ENCODE data around the gene TRIM51G.
"Not testable (repeated sequence)": the region's sequence is repeated elsewhere in the genome, so short reads cannot be mapped to it uniquely, and the experiment has no call there.

The TRIM51G gene, protein sequence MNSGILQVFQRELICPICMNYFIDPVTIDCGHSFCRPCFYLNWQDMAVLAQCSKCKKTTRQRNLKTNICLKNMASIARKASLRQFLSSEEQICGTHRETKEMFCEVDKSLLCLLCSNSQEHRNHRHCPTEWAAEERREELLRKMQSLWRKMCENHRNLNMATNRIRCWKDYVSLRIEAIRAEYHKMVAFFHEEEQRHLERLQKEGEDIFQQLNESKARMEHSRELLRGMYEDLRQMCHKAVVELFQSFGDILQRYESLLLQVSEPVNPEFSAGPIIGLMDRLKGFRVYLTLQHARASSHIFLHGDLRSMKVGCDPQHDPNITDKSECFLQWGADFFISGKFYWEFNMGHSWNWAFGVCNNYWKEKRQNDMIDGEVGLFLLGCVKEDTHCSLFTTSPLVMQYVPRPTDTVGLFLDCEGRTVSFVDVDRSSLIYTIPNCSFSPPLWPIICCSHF

DNA sequence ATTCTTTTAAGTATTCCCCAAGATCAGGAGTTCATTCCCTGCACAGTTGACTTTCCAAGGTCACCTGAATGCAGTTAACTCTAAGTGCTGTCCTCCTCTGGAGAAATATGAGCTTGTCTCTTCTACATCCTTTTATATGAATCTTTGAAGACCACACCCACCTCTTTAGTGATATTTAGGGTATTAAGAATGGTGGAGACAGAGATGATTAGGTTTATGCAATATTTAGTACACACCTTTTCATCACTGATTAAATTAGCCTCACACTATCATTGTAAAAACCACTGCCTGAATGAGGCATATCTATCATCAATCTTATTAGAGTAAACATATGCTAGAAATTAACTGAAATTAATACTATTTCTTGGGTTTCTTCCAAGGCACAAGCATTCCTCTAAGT is at the start of gene TRIM51G:
TSS of gene TRIM51G (minus strand) at position 101 of the 400 bp plus-strand sequence. CDS start 2,190 bp downstream, outside the sequence.
- H3K4me3 ChIP-seq (ENCODE audit: low read length); H3K36me3 ChIP-seq (ENCODE audit: control insufficient read depth, insufficient read depth, low read length); H3K9me3 ChIP-seq (ENCODE audit: control insufficient read depth, insufficient read depth, low read length); H3K27ac ChIP-seq (ENCODE audit: low read length); H3K27me3 ChIP-seq (ENCODE audit: control insufficient read depth, insufficient read depth, low read length); H3K4me1 ChIP-seq (ENCODE audit: control insufficient read depth, insufficient read depth, low read length); DNase-seq (ENCODE audit: low read depth, low spot score): not testable (repeated sequence)

DNA sequence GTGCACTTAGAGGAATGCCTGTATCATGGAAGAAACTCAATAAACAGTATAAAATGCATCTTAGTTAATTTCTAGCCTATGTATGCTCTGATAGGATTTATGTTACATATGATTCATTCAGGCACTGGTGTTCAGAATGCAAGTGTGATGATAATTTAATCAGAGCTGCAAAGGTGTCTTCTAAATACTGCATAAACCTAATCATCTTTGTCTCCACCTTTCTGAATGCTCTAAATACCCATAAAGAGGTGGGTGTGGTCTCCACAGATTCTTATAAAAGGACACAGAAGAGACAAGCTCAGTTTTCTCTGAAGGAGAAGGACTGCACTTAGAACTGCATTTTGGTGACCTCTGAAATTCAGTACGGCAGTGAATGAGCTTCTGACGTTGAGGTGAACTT is 44.8 kb upstream of the TRIM51G start, which contains the start of gene TRIM49B:
TSS of gene TRIM49B (plus strand) at position 301 of the 400 bp plus-strand sequence. CDS start 2,777 bp downstream, outside the sequence.
- not testable (repeated sequence) for H3K27me3 ChIP-seq (ENCODE audit: control insufficient read depth, insufficient read depth, low read length); H3K36me3 ChIP-seq (ENCODE audit: control insufficient read depth, insufficient read depth, low read length); H3K27ac ChIP-seq (ENCODE audit: low read length); H3K4me3 ChIP-seq (ENCODE audit: low read length); DNase-seq (ENCODE audit: low read depth, low spot score); H3K4me1 ChIP-seq (ENCODE audit: control insufficient read depth, insufficient read depth, low read length); H3K9me3 ChIP-seq (ENCODE audit: control insufficient read depth, insufficient read depth, low read length)
- WGBS (ENCODE audit: insufficient coverage, insufficient read length): no CpG with 5 or more reads among the region's 2 CpGs

DNA sequence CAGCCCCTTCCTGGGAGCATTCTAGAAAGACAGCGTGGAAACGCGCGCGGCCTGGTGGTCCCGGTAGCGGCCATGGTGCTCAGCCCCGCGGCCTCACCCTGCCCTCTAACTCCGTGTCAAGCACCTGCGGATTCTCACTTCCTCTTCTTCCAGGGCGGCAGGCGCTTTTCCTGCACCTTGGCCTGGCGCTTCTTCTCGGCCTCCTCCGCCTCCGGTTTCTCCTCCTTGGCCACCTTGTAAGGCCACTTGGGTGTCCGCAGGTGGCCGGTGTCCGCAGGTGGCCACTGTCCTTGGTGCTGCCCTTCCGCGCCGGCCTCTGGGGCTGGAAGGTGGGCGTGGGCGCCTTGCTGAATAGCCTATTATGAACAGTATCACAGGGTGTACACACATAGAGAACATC is 15.1 kb downstream of the TRIM51G start:
- no CpG with 5 or more reads among the region's 25 CpGs for WGBS (ENCODE audit: insufficient coverage, insufficient read length)
- H3K9me3 ChIP-seq (ENCODE audit: control insufficient read depth, insufficient read depth, low read length); H3K4me3 ChIP-seq (ENCODE audit: low read length); H3K4me1 ChIP-seq (ENCODE audit: control insufficient read depth, insufficient read depth, low read length); H3K36me3 ChIP-seq (ENCODE audit: control insufficient read depth, insufficient read depth, low read length); DNase-seq (ENCODE audit: low read depth, low spot score); H3K27me3 ChIP-seq (ENCODE audit: control insufficient read depth, insufficient read depth, low read length); H3K27ac ChIP-seq (ENCODE audit: low read length): not testable (repeated sequence)

DNA sequence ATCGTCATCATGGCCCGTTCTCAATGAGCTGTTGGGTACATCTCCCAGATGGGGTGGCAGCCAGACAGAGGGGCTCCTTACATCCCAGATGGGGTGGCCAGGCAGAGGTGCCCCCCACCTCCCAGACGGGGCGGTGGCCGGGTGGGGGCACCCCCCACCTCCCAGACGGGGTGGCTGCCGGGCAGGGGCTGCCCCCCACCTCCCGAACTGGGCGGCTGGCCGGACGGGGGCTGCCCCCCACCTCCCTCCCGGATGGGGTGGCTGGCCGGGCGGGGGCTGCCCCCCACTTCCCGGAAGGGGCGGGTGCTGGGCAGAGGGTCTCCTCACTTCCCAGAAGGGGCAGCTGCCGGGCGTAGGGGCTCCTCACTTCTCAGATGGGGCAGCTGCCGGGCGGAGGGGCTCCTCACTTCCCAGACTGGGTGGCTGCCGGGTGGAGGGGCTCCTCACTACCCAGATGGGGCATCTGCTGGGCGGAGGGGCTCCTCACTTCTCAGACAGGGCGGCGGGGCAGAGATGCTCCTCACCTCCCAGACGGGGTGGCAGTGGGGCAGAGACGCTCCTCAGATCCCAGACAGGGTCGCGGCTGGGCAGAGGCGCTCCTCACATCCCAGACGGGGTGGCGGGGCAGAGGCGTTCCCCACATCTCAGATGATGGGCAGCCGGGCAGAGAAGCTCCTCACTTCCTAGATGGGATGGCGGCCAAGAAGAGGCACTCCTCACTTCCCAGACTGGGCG is 28.2 kb downstream of the TRIM51G start:
- not testable (repeated sequence) for H3K4me1 ChIP-seq (ENCODE audit: control insufficient read depth, insufficient read depth, low read length); DNase-seq (ENCODE audit: low read depth, low spot score); H3K27ac ChIP-seq (ENCODE audit: low read length); H3K36me3 ChIP-seq (ENCODE audit: control insufficient read depth, insufficient read depth, low read length); H3K27me3 ChIP-seq (ENCODE audit: control insufficient read depth, insufficient read depth, low read length); H3K9me3 ChIP-seq (ENCODE audit: control insufficient read depth, insufficient read depth, low read length); H3K4me3 ChIP-seq (ENCODE audit: low read length)
- WGBS (ENCODE audit: insufficient coverage, insufficient read length): no CpG with 5 or more reads among the region's 35 CpGs

DNA sequence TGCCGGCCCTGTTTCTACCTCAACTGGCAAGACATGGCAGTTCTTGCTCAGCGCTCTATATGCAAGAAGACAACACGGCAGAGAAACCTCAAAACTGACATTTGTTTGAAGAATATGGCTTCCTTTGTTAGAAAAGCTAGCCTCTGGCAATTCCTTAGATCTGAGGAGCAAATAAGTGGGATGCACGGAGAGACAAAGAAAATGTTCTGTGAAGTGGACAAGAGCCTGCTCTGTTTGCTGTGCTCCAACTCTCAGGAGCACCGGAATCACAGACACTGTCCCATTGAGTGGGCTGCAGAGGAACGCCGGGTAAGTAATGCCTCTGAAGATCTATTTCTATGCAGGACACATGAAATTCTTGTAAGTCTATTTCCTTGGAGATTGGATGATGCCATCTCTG is 37.9 kb downstream of the TRIM51G start:
- DNase-seq (ENCODE audit: low read depth, low spot score); H3K4me3 ChIP-seq (ENCODE audit: low read length); H3K36me3 ChIP-seq (ENCODE audit: control insufficient read depth, insufficient read depth, low read length); H3K4me1 ChIP-seq (ENCODE audit: control insufficient read depth, insufficient read depth, low read length); H3K27ac ChIP-seq (ENCODE audit: low read length); H3K27me3 ChIP-seq (ENCODE audit: control insufficient read depth, insufficient read depth, low read length); H3K9me3 ChIP-seq (ENCODE audit: control insufficient read depth, insufficient read depth, low read length): not testable (repeated sequence)
- no CpG with 5 or more reads among the region's 7 CpGs for WGBS (ENCODE audit: insufficient coverage, insufficient read length)

Measured in iPS DF 6.9 (cell line).